MCF 10A (cell line): ENCODE measurements around the gene LAMC1. TPM values are rescaled to one million over a fixed set of nuclear protein-coding genes. Genes with fewer than 3 reads are reported as not detected.
A peak's percentile ranks its signal among the peaks of the same experiment; 100 is the strongest.
"Not testable (repeated sequence)": the region's sequence is repeated elsewhere in the genome, so short reads cannot be mapped to it uniquely, and the experiment has no call there.

ENCODE experiments used
- BruUV-seq: library from RNA; stranded (reverse); fragments of 400-500 nt; replicated peaks from 2 replicates; lab custom pipeline; 2021; lab: Mats Ljungman, UMichigan
- CTCF ChIA-PET: fragments of 300-600 bp; sonication (Branson Sonifier 250); formaldehyde crosslinking; extraction: SDS; loops from one replicate; lab custom pipeline; 2021; ENCODE audit warnings: antibody characterized with exemption, inconsistent platforms; lab: Yijun Ruan, JAX
- POLR2A ChIA-PET: fragments of 300-600, 350-650 bp; sonication (Branson Sonifier 250); formaldehyde crosslinking; extraction: SDS; loops from one replicate; lab custom pipeline; 2020; ENCODE audit warnings: antibody characterized with exemption, inconsistent platforms; lab: Yijun Ruan, JAX
- DNase-seq: peaks from one replicate; pipeline ENCODE4 v3.0.0-alpha.2; 2018; ENCODE audit not compliant: unreplicated experiment
- H3K27ac Mint-ChIP-seq: one replicate; pipeline ENCODE4 v1.8.0; 2022; ENCODE audit warnings: mild to moderate bottlenecking, low read depth, mixed read lengths; ENCODE audit not compliant: unreplicated experiment
- H3K27me3 Mint-ChIP-seq: one replicate; pipeline ENCODE4 v1.8.0; 2022; ENCODE audit warnings: mixed read lengths; ENCODE audit not compliant: insufficient read depth, unreplicated experiment
- H3K36me3 Mint-ChIP-seq: one replicate; pipeline ENCODE4 v1.8.0; 2022; ENCODE audit warnings: mild to moderate bottlenecking, moderate library complexity, mixed read lengths; ENCODE audit not compliant: insufficient read depth, unreplicated experiment
- H3K4me1 Mint-ChIP-seq: one replicate; pipeline ENCODE4 v1.8.0; 2022; ENCODE audit warnings: mixed read lengths; ENCODE audit not compliant: insufficient read depth, unreplicated experiment
- H3K4me3 Mint-ChIP-seq: one replicate; pipeline ENCODE4 v1.8.0; 2022; ENCODE audit warnings: mild to moderate bottlenecking, moderate library complexity, mixed read lengths; ENCODE audit not compliant: unreplicated experiment
- H3K9me3 Mint-ChIP-seq: one replicate; pipeline ENCODE4 v1.8.0; 2022; ENCODE audit warnings: mixed read lengths; ENCODE audit not compliant: unreplicated experiment
- intact Hi-C: fragments of 100-400 bp; cut with micrococcal nuclease; formaldehyde crosslinking; loops from 2 replicates; pipeline ENCODE4 v1.14.1; 2022
- total RNA-seq: library from RNA; stranded (reverse); gene quantifications from 2 replicates; pipeline ENCODE4 v1.2.3, GENCODE V29; 2022
- TF ChIP-seq, protein P1 (sequence below): fragments of 200-600 bp; IDR thresholded peaks from one replicate; pipeline ENCODE4 v1.8.0; 2022; ENCODE audit warnings: antibody characterized with exemption, mild to moderate bottlenecking; ENCODE audit not compliant: unreplicated experiment

Gene LAMC1
- total RNA-seq, 1 experiment from 2014 or later, result 179 TPM

DNA sequence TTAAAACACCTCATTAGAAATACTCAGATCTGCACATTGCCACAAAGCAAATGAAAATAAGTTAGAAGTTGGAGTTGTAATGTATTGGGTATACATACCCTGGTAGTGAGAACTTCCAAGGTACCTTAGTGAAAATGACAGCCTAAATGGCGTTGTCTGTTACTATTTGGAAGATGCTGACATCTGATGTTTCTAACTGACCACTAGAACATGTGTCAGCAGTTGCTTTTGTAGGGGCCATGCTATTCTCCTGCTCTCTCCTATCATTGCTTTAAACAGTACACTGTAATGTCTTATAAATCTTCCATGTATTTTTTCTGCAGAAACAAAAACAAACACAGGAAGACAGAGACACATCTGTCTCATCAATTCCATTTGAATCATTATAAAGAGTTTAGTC, 40.1 kb downstream of the LAMC1 start:
- H3K27ac Mint-ChIP-seq, result peak overlapping the region; percentile 9
- H3K4me3 Mint-ChIP-seq, result no peak overlapping the region
- no peak for DNase-seq
- intact Hi-C loops, result loop anchor here (5.0 kb wide), 1 partner anchor 36 kb away; no protein-coding TSS in a partner anchor
- TF ChIP-seq, protein P1, sequence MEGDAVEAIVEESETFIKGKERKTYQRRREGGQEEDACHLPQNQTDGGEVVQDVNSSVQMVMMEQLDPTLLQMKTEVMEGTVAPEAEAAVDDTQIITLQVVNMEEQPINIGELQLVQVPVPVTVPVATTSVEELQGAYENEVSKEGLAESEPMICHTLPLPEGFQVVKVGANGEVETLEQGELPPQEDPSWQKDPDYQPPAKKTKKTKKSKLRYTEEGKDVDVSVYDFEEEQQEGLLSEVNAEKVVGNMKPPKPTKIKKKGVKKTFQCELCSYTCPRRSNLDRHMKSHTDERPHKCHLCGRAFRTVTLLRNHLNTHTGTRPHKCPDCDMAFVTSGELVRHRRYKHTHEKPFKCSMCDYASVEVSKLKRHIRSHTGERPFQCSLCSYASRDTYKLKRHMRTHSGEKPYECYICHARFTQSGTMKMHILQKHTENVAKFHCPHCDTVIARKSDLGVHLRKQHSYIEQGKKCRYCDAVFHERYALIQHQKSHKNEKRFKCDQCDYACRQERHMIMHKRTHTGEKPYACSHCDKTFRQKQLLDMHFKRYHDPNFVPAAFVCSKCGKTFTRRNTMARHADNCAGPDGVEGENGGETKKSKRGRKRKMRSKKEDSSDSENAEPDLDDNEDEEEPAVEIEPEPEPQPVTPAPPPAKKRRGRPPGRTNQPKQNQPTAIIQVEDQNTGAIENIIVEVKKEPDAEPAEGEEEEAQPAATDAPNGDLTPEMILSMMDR, result no peak
- H3K36me3 Mint-ChIP-seq, result peaks cover 6% of the 10 kb centered on the region
- no peaks in the 10 kb centered on the region for H3K9me3 Mint-ChIP-seq
- ChIA-PET CTCF (interaction anchor here (1.0 kb wide), 2 partner anchors 15 to 27 kb away, joined by 4 read pairs; no protein-coding TSS in a partner anchor), POLR2A (interaction anchor here (0.6 to 1.9 kb wide), 6 partner anchors 9 to 53 kb away, joined by 3 to 13 read pairs (median 4); no protein-coding TSS in a partner anchor)
- peaks cover 10% of the 10 kb centered on the region for H3K4me1 Mint-ChIP-seq
- no TSS peak for BruUV-seq
- no peaks in the 10 kb centered on the region for H3K27me3 Mint-ChIP-seq

DNA sequence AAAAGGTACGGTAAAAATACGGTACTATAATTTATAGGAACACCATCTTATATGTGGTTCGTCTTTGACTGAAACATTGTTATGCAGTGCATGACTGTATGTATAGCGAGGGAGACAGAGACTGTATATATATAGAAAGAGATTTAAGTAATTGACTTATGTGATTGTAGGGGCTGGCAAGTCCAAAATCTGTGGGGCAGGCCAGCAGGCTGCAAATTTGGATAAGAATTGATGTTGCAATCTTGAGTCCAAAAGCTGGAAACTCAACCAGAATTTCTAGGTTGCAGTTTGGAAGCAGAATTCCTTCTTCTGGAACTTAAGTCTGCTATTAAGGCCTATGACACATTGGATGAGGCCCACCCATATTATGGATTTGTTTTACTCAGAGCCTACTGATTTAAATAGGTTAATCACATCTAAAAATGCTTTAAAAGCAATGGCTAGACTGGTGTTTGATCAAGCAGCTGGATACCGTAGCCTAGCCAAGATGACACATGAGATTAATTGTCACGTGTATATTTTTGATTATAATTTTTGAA, 42.0 kb downstream of the LAMC1 start:
- no peaks in the 10 kb centered on the region for H3K9me3 Mint-ChIP-seq
- no peaks in the 10 kb centered on the region for H3K27me3 Mint-ChIP-seq
- H3K27ac Mint-ChIP-seq, result no peak overlapping the region
- no TSS peak for BruUV-seq
- peaks cover 6% of the 10 kb centered on the region for H3K36me3 Mint-ChIP-seq
- H3K4me1 Mint-ChIP-seq, result peaks cover 21% of the 10 kb centered on the region
- CTCF ChIA-PET, result interaction anchor here (0.6 to 0.7 kb wide), 2 partner anchors 20 to 102 kb away, joined by 3 to 4 read pairs; no protein-coding TSS in a partner anchor
- no peak overlapping the region for H3K4me3 Mint-ChIP-seq
- POLR2A ChIA-PET, result interaction anchor here (0.9 to 1.5 kb wide), 4 partner anchors 38 to 44 kb away, joined by 3 to 5 read pairs (median 4); no protein-coding TSS in a partner anchor
- TF ChIP-seq, protein P1, result no peak
- intact Hi-C loops, result no loop called here
- DNase-seq, result no peak

DNA sequence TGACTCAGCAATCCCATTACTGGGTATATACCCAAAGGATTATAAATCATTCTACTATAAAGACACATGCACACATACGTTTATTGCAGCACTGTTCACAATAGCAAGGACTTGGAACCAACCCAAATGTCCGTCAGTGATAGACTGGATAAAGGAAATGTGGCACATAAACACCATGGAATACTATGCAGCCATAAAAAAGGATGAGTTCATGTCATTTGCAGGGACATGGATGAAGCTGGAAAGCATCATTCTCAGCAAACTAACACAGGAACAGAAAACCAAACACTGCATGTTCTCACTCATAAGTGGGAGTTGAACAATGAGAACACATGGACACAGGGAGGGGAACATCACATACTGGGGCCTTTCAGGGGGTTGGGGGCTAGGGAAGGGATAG, 43.2 kb downstream of the LAMC1 start:
- DNase-seq, H3K36me3 Mint-ChIP-seq, H3K9me3 Mint-ChIP-seq, BruUV-seq, H3K4me3 Mint-ChIP-seq, H3K27me3 Mint-ChIP-seq, intact Hi-C loops, H3K27ac Mint-ChIP-seq: not testable (repeated sequence)
- peaks cover 33% of the 10 kb centered on the region for H3K4me1 Mint-ChIP-seq
- CTCF ChIA-PET, result interaction anchor here (0.5 to 0.8 kb wide), 2 partner anchors 96 to 103 kb away, joined by 3 read pairs; no protein-coding TSS in a partner anchor
- POLR2A ChIA-PET, result interaction anchor here (1.2 to 1.3 kb wide), 2 partner anchors 28 to 43 kb away, joined by 3 read pairs; no protein-coding TSS in a partner anchor

DNA sequence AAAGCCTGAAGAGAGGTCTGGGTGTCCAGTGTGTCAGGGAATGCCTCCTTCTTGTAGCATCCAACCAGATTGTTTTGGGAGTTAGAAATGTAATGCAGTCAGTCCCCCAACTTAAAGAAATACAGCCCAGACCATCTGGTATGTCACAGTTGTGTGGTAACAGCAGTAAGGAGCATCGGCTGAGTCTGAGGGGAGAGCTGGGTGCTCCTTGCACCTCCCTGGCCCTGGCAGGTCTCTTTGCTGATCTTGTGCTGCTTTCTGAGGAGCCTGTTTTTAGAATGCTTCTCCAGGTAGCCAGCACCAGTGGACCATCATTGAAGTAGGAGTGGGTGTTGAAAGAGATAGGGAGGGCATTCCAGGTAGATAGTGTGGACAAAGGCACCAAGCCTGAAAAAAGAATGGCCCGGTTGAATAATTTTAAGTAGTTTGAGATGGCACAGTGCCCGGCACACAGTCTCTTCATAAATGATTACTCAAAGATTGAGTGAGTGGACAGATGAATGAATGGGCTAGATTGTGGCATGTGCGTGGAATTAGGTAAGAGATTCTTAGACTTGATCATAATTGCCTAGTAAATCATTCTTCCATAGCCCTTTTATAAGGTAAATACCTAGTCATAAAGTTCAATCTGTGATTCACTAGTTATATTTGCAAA, 46.5 kb downstream of the LAMC1 start:
- H3K9me3 Mint-ChIP-seq, result no peaks in the 10 kb centered on the region
- peak; percentile 62 for DNase-seq
- TF ChIP-seq, protein P1, result no peak
- CTCF ChIA-PET, result interaction anchor here (0.6 to 1.7 kb wide), 5 partner anchors 8 to 120 kb away, joined by 3 to 5 read pairs (median 4); no protein-coding TSS in a partner anchor
- no TSS peak for BruUV-seq
- no peaks in the 10 kb centered on the region for H3K36me3 Mint-ChIP-seq
- peak overlapping the region; percentile 73 for H3K27ac Mint-ChIP-seq
- POLR2A ChIA-PET, result interaction anchor here (0.5 to 4.1 kb wide), 13 partner anchors 10 to 211 kb away, joined by 3 to 23 read pairs (median 5); no protein-coding TSS in a partner anchor
- H3K27me3 Mint-ChIP-seq, result no peaks in the 10 kb centered on the region
- H3K4me3 Mint-ChIP-seq, result no peak overlapping the region
- H3K4me1 Mint-ChIP-seq, result peaks cover 44% of the 10 kb centered on the region
- intact Hi-C loops, result no loop called here
